ENCODE results near the gene APOBR. TPM values are rescaled to one million over a fixed set of nuclear protein-coding genes. Genes with fewer than 3 reads are reported as not detected.

Gene APOBR
- total and polyA plus RNA-seq, 2 donors (not counting 1 experiment from before 2014, with no cell fraction given), result 0.81 to 2.6 TPM

DNA sequence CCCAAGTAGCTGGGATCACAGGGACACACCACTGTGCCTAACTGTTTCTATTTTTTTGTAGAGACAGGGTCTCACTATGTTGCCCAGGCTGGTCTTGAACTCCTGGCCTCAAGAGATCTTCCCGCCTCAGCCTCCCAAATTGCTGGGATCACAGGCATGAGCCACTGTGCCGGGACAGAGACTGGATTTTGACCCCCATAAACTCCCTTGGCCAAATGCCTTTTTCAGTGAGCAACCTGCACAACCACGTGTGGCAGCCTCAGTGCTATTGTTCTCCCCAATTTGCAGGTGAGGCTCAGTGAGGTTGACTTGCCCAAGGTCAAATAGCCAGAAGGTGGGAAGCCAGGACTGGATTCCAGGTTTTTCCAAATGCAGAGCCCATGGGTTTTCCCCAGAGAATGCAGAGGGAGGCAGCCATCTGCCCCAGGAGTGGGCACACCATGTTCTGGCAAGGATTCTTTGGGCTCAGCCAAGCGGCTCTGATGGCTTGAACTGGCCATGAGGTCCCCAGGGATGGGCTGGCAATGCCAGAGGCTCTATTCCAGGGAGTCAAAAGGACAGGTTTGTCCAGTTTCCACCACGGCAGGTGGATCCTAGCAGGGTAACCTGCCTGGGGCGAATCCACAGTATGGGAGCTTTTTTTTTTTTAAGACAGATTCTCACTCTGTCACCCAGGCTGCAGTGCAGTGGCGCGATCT is 10.4 kb downstream of the APOBR start:
- no peak overlapping the region for H3K4me3 Mint-ChIP-seq
- Histone ChIP-seq H4K20me1 (ENCODE audit: control insufficient read depth, insufficient read depth, low read length, poor library complexity, severe bottlenecking) (no peaks in the 10 kb centered on the region), H3K9ac (ENCODE audit: low read length) (no peak overlapping the region), H3K27me3 (replicated peaks in 1 of 4; ENCODE audit: control extremely low read depth in 1 of 4, control insufficient read depth in 3 of 4, insufficient read depth in 4 of 4, low read length in 3 of 4) (peaks cover 0 to 5% (median 0%) of the 10 kb centered on the region in 4 experiments), H3K4me3 (ENCODE audit: control extremely low read depth in 1 of 5, extremely low read depth in 1 of 5, insufficient read depth in 1 of 5, low read depth in 2 of 5, low read length in 4 of 5) (no peak overlapping the region), H3K9me3 (ENCODE audit: control extremely low read depth in 1 of 3, control insufficient read depth in 2 of 3, insufficient read depth in 1 of 3, low read length in 2 of 3) (peaks cover 0 to 10% (median 0%) of the 10 kb centered on the region in 3 donors), H2AFZ (ENCODE audit: insufficient read depth, low read depth, low read length, poor library complexity, severe bottlenecking) (no peak overlapping the region), H3K36me3 (replicated peaks in 1 of 2; ENCODE audit: control extremely low read depth in 1 of 2, control insufficient read depth in 1 of 2, extremely low read depth in 1 of 2, insufficient read depth in 2 of 2, low read length in 1 of 2) (no peaks in the 10 kb centered on the region), H3K79me2 (ENCODE audit: control insufficient read depth, insufficient read depth, low read length) (no peaks in the 10 kb centered on the region), H3K4me1 (ENCODE audit: control insufficient read depth in 2 of 2, insufficient read depth in 2 of 2, low read length in 2 of 2) (peaks cover 10 to 24% of the 10 kb centered on the region in 2 donors), H3K27ac (ENCODE audit: low read length in 2 of 2) (no peak overlapping the region), H3K4me2 (replicated peaks; ENCODE audit: low read depth, low read length, poor library complexity, severe bottlenecking) (no peak overlapping the region)
- peaks cover 5% of the 10 kb centered on the region for H3K27me3 Mint-ChIP-seq
- 85% methylated on average over 5 of the region's 8 CpGs for WGBS (ENCODE audit: insufficient coverage)
- H3K4me1 Mint-ChIP-seq, result peaks cover 29% of the 10 kb centered on the region
- ChIA-PET POLR2A (no interaction called here), CTCF (no interaction called here)
- ATAC-seq (ENCODE audit: low read depth) (no peak), DNase-seq (no peak)
- no peak overlapping the region for H3K27ac Mint-ChIP-seq
- intact Hi-C loops (cut with micrococcal nuclease), result no loop called here
- H3K9me3 Mint-ChIP-seq (ENCODE audit: insufficient read depth), result no peaks in the 10 kb centered on the region
- TF ChIP-seq, protein P1, sequence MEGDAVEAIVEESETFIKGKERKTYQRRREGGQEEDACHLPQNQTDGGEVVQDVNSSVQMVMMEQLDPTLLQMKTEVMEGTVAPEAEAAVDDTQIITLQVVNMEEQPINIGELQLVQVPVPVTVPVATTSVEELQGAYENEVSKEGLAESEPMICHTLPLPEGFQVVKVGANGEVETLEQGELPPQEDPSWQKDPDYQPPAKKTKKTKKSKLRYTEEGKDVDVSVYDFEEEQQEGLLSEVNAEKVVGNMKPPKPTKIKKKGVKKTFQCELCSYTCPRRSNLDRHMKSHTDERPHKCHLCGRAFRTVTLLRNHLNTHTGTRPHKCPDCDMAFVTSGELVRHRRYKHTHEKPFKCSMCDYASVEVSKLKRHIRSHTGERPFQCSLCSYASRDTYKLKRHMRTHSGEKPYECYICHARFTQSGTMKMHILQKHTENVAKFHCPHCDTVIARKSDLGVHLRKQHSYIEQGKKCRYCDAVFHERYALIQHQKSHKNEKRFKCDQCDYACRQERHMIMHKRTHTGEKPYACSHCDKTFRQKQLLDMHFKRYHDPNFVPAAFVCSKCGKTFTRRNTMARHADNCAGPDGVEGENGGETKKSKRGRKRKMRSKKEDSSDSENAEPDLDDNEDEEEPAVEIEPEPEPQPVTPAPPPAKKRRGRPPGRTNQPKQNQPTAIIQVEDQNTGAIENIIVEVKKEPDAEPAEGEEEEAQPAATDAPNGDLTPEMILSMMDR (IDR thresholded peaks at IDR 0.05), result no peak
- no peak for TF ChIP-seq EZH2 (IDR thresholded peaks at IDR 0.05; ENCODE audit: borderline replicate concordance, insufficient read depth, low read depth, low read length, poor library complexity, severe bottlenecking)

DNA sequence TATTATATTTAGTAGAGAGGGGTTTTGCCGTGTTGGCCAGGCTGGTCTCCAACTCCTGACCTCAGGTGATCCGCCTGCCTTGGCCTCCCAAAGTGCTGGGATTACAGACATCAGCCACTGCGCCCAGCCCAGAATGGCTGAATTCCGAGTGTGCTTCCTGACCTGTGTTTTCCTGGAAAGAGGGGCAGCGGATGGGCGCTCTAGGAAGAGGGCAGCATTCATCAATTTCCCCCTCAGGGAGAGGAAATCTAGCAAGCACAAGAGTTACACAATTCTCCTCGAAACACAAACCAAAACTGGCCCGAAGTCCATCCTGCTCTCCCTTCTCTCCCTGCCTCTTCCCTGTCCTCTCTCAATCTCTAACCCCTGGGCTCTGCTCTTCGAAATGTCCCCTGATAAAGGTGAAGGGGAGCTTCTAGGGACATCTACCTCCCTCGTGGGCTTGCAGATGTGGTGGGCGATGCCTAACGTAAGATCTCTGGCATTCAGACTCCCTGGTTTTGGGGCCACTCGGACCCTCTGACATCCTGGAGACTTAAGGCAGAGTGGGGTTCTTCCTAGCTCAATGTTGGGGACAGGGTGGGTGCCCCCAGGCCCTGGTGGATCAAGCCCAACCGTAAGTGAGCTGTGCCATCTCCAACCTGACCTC is 11.2 kb downstream of the APOBR start:
- POLR2A ChIA-PET, result no interaction called here
- no peak for TF ChIP-seq EZH2 (IDR thresholded peaks at IDR 0.05; ENCODE audit: borderline replicate concordance, insufficient read depth, low read depth, low read length, poor library complexity, severe bottlenecking)
- TF ChIP-seq, protein P1 (IDR thresholded peaks at IDR 0.05), result no peak
- Mint-ChIP-seq H3K27ac (no peak overlapping the region), H3K4me1 (peaks cover 23% of the 10 kb centered on the region), H3K9me3 (ENCODE audit: insufficient read depth) (no peaks in the 10 kb centered on the region), H3K27me3 (peaks cover 5% of the 10 kb centered on the region), H3K4me3 (no peak overlapping the region)
- no peak overlapping the region for H3K27ac ChIP-seq (ENCODE audit: low read length in 2 of 2)
- intact Hi-C loops (cut with micrococcal nuclease), result no loop called here
- peaks cover 0 to 10% (median 0%) of the 10 kb centered on the region in 3 donors for H3K9me3 ChIP-seq (ENCODE audit: control extremely low read depth in 1 of 3, control insufficient read depth in 2 of 3, insufficient read depth in 1 of 3, low read length in 2 of 3)
- H3K9ac ChIP-seq (ENCODE audit: low read length), result no peak overlapping the region
- 87% methylated on average over 12 of the region's 14 CpGs for WGBS (ENCODE audit: insufficient coverage)
- no peaks in the 10 kb centered on the region for H4K20me1 ChIP-seq (ENCODE audit: control insufficient read depth, insufficient read depth, low read length, poor library complexity, severe bottlenecking)
- no peak overlapping the region for H3K4me3 ChIP-seq (ENCODE audit: control extremely low read depth in 1 of 5, extremely low read depth in 1 of 5, insufficient read depth in 1 of 5, low read depth in 2 of 5, low read length in 4 of 5)
- CTCF ChIA-PET, result no interaction called here
- no peak overlapping the region for H3K4me2 ChIP-seq (replicated peaks; ENCODE audit: low read depth, low read length, poor library complexity, severe bottlenecking)
- H3K79me2 ChIP-seq (ENCODE audit: control insufficient read depth, insufficient read depth, low read length), result no peaks in the 10 kb centered on the region
- ATAC-seq (ENCODE audit: low read depth) (no peak), DNase-seq (no peak)
- no peak overlapping the region for H2AFZ ChIP-seq (ENCODE audit: insufficient read depth, low read depth, low read length, poor library complexity, severe bottlenecking)
- H3K27me3 ChIP-seq (replicated peaks in 1 of 4; ENCODE audit: control extremely low read depth in 1 of 4, control insufficient read depth in 3 of 4, insufficient read depth in 4 of 4, low read length in 3 of 4), result peaks cover 0 to 5% (median 0%) of the 10 kb centered on the region in 4 experiments
- no peaks in the 10 kb centered on the region for H3K36me3 ChIP-seq (replicated peaks in 1 of 2; ENCODE audit: control extremely low read depth in 1 of 2, control insufficient read depth in 1 of 2, extremely low read depth in 1 of 2, insufficient read depth in 2 of 2, low read length in 1 of 2)
- H3K4me1 ChIP-seq (ENCODE audit: control insufficient read depth in 2 of 2, insufficient read depth in 2 of 2, low read length in 2 of 2), result peaks cover 10 to 21% of the 10 kb centered on the region in 2 donors

Measured in B cell (primary cell).